ENCODE results near the gene GABRQ. TPM values are rescaled to one million over a fixed set of nuclear protein-coding genes. Genes with fewer than 3 reads are reported as not detected.

GABRQ gene
- total and polyA plus RNA-seq, 4 donors: 6.4 to 25.4 (median 17.4) TPM

DNA sequence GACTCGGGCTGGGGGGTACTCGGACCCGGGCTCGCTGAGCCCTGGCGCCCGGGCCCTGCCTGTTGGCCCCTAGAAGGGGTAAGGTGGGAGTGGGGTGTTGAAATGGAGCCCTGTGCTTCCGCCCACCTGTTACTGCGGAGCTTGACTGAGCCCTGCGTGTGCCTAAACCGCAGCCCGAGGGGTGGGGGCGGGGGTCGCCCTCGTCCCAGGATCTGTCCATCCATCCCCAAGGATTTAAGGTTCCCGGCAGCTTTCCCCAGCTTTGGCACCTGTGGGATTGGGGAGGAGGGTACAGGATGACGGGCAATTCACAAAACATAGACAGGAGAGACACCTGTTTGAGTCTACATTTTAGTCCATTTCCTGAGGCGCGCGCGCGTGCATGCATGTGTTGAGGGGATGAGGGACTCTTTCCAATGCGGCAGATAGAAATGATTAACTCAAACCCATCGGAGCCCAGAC is 779 bp downstream of the GABRQ start:
- H3K36me3 ChIP-seq (ENCODE audit: control insufficient read depth, insufficient read depth, low read length): no peaks in the 10 kb centered on the region
- H3K27ac ChIP-seq (ENCODE audit: low read depth, low read length): no peak overlapping the region
- no peaks in the 10 kb centered on the region for H3K9me3 ChIP-seq (ENCODE audit: control insufficient read depth, insufficient read depth, low read length)
- WGBS (ENCODE audit: insufficient coverage): 41% methylated on average over 17 of the region's 23 CpGs
- no peak for DNase-seq (ENCODE audit: low read depth in 4 of 6, low spot score in 6 of 6)
- H3K4me3 ChIP-seq (ENCODE audit: low read depth, low read length): peak overlapping the region; percentile 43
- peaks cover 3% of the 10 kb centered on the region for H3K27me3 ChIP-seq (ENCODE audit: control insufficient read depth, insufficient read depth, low read length)
- peaks cover 38% of the 10 kb centered on the region for H3K4me1 ChIP-seq (ENCODE audit: control insufficient read depth, insufficient read depth, low read length)

DNA sequence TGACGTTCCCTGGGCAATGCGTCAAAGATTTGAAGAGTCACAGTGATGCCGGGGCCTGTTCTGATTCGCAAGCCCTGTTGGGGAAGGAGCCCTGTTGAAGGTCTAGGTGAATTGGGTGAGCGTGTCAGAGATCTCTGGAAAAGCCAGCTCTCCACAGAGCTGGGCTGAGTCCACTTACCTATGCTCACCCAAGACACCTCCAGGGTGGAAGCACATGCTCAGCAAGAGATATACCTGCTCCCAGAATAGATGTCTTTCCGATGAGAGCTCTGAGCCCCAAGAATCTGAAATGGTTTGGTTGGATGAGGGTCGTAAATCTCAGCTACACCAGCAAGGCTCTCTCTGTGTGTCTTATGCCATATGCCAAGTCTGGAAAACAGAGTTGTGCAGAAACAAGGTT is 1.7 kb downstream of the GABRQ start:
- 65% methylated on average over 2 of the region's 7 CpGs for whole genome bisulfite sequencing (ENCODE audit: insufficient coverage)
- no peaks in the 10 kb centered on the region for H3K9me3 ChIP-seq (ENCODE audit: control insufficient read depth, insufficient read depth, low read length)
- DNase-seq (ENCODE audit: low read depth in 4 of 6, low spot score in 6 of 6): no peak
- peaks cover 3% of the 10 kb centered on the region for H3K27me3 ChIP-seq (ENCODE audit: control insufficient read depth, insufficient read depth, low read length)
- H3K36me3 ChIP-seq (ENCODE audit: control insufficient read depth, insufficient read depth, low read length): no peaks in the 10 kb centered on the region
- H3K4me3 ChIP-seq (ENCODE audit: low read depth, low read length): no peak overlapping the region
- H3K4me1 ChIP-seq (ENCODE audit: control insufficient read depth, insufficient read depth, low read length): peaks cover 38% of the 10 kb centered on the region
- no peak overlapping the region for H3K27ac ChIP-seq (ENCODE audit: low read depth, low read length)

DNA sequence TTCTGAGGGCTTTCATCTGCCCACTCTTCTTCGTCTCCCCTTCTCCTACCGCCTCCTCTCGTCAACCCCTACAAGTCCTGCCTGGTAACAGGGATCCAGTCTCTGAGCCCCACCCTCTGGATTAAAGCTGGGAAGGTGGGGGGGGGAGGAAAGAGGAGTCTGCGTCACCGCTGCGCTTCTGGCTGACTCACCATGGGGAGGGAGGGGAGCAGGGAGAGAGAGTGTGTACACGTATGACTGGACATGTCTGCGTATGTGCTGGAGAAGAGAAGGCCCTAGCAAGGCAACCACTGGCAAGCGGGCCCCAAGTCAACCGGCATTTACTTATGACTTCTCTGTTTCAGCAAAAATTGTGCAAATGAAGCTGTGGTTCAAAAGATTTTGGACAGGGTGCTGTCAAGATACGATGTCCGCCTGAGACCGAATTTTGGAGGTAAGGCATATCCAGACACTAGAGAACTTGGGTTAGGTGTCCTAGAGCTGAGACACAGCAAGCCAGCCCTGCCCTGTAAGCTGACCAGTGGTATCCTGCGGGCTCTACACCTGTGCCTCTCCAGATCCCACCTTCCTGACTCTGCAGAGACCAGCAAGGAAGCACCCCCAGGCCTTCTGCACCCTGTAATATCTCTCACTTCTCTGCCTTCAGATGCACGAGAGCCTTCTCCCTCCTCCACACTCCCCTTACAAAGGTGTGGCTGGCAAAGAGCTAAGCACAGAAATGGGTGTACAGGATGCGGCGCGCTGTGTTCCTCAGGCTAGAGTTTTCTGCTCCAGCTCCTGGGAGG is 2.5 kb downstream of the GABRQ start:
- H3K4me1 ChIP-seq (ENCODE audit: control insufficient read depth, insufficient read depth, low read length): peaks cover 38% of the 10 kb centered on the region
- H3K4me3 ChIP-seq (ENCODE audit: low read depth, low read length): no peak overlapping the region
- H3K27me3 ChIP-seq (ENCODE audit: control insufficient read depth, insufficient read depth, low read length): peaks cover 3% of the 10 kb centered on the region
- no peak overlapping the region for H3K27ac ChIP-seq (ENCODE audit: low read depth, low read length)
- no peaks in the 10 kb centered on the region for H3K9me3 ChIP-seq (ENCODE audit: control insufficient read depth, insufficient read depth, low read length)
- 61% methylated on average over 14 of the region's 18 CpGs for WGBS (ENCODE audit: insufficient coverage)
- no peak for DNase-seq (ENCODE audit: low read depth in 4 of 6, low spot score in 6 of 6)
- no peaks in the 10 kb centered on the region for H3K36me3 ChIP-seq (ENCODE audit: control insufficient read depth, insufficient read depth, low read length)

- H3K4me1 ChIP-seq (ENCODE audit: control insufficient read depth, insufficient read depth, low read length): peaks cover 38% of the 10 kb centered on the region
- no peaks in the 10 kb centered on the region for H3K9me3 ChIP-seq (ENCODE audit: control insufficient read depth, insufficient read depth, low read length)
- DNase-seq (ENCODE audit: low read depth in 4 of 6, low spot score in 6 of 6): no peak
- WGBS (ENCODE audit: insufficient coverage): 43% methylated on average over 10 of the region's 10 CpGs
- peaks cover 3% of the 10 kb centered on the region for H3K27me3 ChIP-seq (ENCODE audit: control insufficient read depth, insufficient read depth, low read length)
- no peaks in the 10 kb centered on the region for H3K36me3 ChIP-seq (ENCODE audit: control insufficient read depth, insufficient read depth, low read length)
- H3K4me3 ChIP-seq (ENCODE audit: low read depth, low read length): no peak overlapping the region
- H3K27ac ChIP-seq (ENCODE audit: low read depth, low read length): no peak overlapping the region
These were observed 3.7 kb downstream of the GABRQ start for GRCh38 chrX:152641256-152641875.

GRCh38 chrX:152641996-152642395 is 4.3 kb downstream of the GABRQ start:
- Histone ChIP-seq H3K36me3 (ENCODE audit: control insufficient read depth, insufficient read depth, low read length) (no peaks in the 10 kb centered on the region), H3K4me1 (ENCODE audit: control insufficient read depth, insufficient read depth, low read length) (peaks cover 38% of the 10 kb centered on the region), H3K27me3 (ENCODE audit: control insufficient read depth, insufficient read depth, low read length) (peaks cover 3% of the 10 kb centered on the region), H3K9me3 (ENCODE audit: control insufficient read depth, insufficient read depth, low read length) (no peaks in the 10 kb centered on the region), H3K27ac (ENCODE audit: low read depth, low read length) (no peak overlapping the region), H3K4me3 (ENCODE audit: low read depth, low read length) (no peak overlapping the region)
- peak in 2 of 6 donors; percentile 29 to 73 for DNase-seq (ENCODE audit: low read depth in 4 of 6, low spot score in 6 of 6)
- 47% methylated on average over 3 of the region's 6 CpGs for WGBS (ENCODE audit: insufficient coverage)

DNA sequence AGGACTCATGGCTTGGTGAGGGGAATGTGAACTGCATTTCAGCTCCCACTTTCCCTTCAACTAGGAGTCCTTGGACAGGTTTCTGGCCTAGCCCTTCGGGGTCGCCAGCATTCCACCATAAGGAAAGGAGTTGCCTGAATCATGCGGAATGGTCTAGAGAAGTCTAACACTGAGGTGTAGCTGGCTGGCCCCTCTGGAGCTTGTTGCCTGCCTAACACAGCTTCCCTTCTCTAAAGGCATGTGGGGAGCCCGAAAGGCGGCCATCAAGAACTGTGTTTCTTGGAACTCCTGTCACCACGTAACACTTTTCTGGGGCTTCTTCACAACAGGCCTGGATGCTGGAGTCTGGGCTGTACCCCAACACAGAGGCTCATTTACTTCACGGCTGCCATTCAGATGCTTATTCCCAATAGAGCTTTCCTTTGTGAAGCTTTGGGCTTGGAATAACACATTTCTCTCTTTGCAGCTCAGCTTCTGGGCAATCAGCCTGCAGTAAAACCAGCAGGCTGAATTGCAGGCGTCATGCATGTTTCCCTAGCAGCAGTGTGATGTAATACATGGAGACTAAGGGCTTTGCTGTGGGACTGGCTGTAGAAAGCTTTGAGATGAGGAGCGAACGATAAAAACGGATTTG is 5.4 kb downstream of the GABRQ start:
- peaks cover 3% of the 10 kb centered on the region for H3K27me3 ChIP-seq (ENCODE audit: control insufficient read depth, insufficient read depth, low read length)
- 62% methylated on average over 7 of the region's 11 CpGs for WGBS (ENCODE audit: insufficient coverage)

GRCh38 chrX:152646961-152647360 is 9.3 kb downstream of the GABRQ start:
- WGBS (ENCODE audit: insufficient coverage): 76% methylated on average over 12 of the region's 12 CpGs
- H3K9me3 ChIP-seq (ENCODE audit: control insufficient read depth, insufficient read depth, low read length): no peaks in the 10 kb centered on the region
- H3K4me1 ChIP-seq (ENCODE audit: control insufficient read depth, insufficient read depth, low read length): peaks cover 11% of the 10 kb centered on the region
- no peak overlapping the region for H3K4me3 ChIP-seq (ENCODE audit: low read depth, low read length)
- H3K27me3 ChIP-seq (ENCODE audit: control insufficient read depth, insufficient read depth, low read length): no peaks in the 10 kb centered on the region
- no peaks in the 10 kb centered on the region for H3K36me3 ChIP-seq (ENCODE audit: control insufficient read depth, insufficient read depth, low read length)
- H3K27ac ChIP-seq (ENCODE audit: low read depth, low read length): no peak overlapping the region
- DNase-seq (ENCODE audit: low read depth in 4 of 6, low spot score in 6 of 6): no peak

More for the DNA sequence above, 5.4 kb downstream of the GABRQ start:
- peak in 4 of 6 donors; percentile 20 to 83 (median 58) for DNase-seq (ENCODE audit: low read depth in 4 of 6, low spot score in 6 of 6)
- Histone ChIP-seq H3K4me1 (ENCODE audit: control insufficient read depth, insufficient read depth, low read length) (peaks cover 35% of the 10 kb centered on the region), H3K27ac (ENCODE audit: low read depth, low read length) (peak overlapping the region; percentile 64), H3K9me3 (ENCODE audit: control insufficient read depth, insufficient read depth, low read length) (no peaks in the 10 kb centered on the region), H3K36me3 (ENCODE audit: control insufficient read depth, insufficient read depth, low read length) (no peaks in the 10 kb centered on the region), H3K4me3 (ENCODE audit: low read depth, low read length) (no peak overlapping the region)

DNA sequence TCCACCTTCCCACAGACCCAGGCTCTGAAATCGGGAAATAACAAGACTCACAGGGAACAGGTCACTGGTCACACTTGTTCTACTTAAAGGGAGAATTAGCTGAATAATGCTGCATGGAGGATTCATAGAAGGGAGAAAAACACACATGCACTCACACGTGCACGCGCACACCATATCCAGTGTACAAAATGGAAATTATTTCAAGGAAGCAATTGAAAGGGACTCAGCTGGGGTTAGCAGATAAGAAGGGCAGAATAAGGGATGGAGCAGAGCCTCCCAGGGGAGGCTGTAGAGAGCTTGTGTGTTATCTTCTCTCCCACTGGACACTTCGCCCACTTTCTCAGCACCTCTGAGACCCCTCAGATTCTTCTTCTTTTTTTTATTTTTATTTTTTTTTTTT is 10.3 kb downstream of the GABRQ start:
- H3K4me1 ChIP-seq (ENCODE audit: control insufficient read depth, insufficient read depth, low read length): peaks cover 2% of the 10 kb centered on the region
- peaks cover 7% of the 10 kb centered on the region for H3K36me3 ChIP-seq (ENCODE audit: control insufficient read depth, insufficient read depth, low read length)
- DNase-seq (ENCODE audit: low read depth in 4 of 6, low spot score in 6 of 6): no peak
- H3K9me3 ChIP-seq (ENCODE audit: control insufficient read depth, insufficient read depth, low read length): no peaks in the 10 kb centered on the region
- H3K27ac ChIP-seq (ENCODE audit: low read depth, low read length): no peak overlapping the region
- no peaks in the 10 kb centered on the region for H3K27me3 ChIP-seq (ENCODE audit: control insufficient read depth, insufficient read depth, low read length)
- 93% methylated on average over 3 of the region's 5 CpGs for WGBS (ENCODE audit: insufficient coverage)
- H3K4me3 ChIP-seq (ENCODE audit: low read depth, low read length): no peak overlapping the region

DNA sequence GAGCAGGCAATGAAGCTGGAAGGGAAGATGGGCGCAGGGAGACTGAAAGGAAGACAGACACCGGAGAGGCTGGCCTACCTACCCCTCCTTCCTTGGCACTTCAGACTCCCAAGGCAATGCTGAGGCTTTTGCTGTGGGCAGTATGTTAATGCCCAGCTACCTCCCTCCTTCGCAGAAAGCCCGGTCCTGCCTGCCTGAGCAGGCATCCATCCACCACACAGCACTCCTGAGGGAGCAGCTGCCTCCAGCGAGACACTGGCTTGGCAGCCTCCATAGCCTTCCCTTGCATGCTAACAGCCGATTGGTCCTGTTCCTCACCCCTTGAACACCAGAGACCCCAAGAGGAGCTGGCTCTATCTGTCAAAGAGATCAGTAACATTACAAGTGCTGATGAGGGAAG is 14.4 kb downstream of the GABRQ start:
- H3K9me3 ChIP-seq (ENCODE audit: control insufficient read depth, insufficient read depth, low read length): no peaks in the 10 kb centered on the region
- H3K36me3 ChIP-seq (ENCODE audit: control insufficient read depth, insufficient read depth, low read length): peaks cover 7% of the 10 kb centered on the region
- 73% methylated on average over 3 of the region's 6 CpGs for WGBS (ENCODE audit: insufficient coverage)
- H3K27ac ChIP-seq (ENCODE audit: low read depth, low read length): no peak overlapping the region
- DNase-seq (ENCODE audit: low read depth in 4 of 6, low spot score in 6 of 6): no peak
- no peaks in the 10 kb centered on the region for H3K4me1 ChIP-seq (ENCODE audit: control insufficient read depth, insufficient read depth, low read length)
- no peaks in the 10 kb centered on the region for H3K27me3 ChIP-seq (ENCODE audit: control insufficient read depth, insufficient read depth, low read length)
- no peak overlapping the region for H3K4me3 ChIP-seq (ENCODE audit: low read depth, low read length)
